Measurements from ENCODE around the gene PCBP3. TPM values are rescaled to one million over a fixed set of nuclear protein-coding genes. Genes with fewer than 3 reads are reported as not detected.

Gene PCBP3
- total and polyA plus RNA-seq, 8 donors, result 0.83 to 4.3 (median 1.7) TPM

DNA sequence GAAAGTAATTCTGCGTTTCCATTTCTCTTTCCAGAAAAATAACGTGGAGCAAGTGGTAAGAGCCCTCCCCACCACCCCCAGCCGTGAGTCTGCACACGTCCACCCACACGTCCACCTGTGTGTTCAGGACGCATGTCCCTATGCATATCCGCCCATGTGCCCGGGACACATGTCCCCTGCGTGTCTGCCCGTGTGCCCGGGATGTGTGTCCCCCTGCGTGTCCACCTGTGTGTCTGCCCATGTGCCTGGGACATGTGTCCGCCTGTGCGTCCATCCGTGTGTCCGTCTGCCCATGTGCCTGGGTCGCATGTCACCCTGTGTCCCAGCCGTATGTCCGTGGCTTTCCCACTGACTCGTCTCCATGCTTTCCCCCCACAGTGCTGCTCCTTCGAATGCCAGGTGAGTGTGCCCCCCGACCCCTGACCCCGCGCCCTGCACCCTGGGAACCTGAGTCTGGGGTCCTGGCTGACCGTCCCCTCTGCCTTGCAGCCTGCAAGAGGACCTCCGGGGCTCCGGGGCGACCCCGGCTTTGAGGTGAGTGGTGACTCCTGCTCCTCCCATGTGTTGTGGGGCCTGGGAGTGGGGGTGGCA, 343.7 kb downstream of the PCBP3 start:
- intact Hi-C loops (cut with DNase I), result no loop called here
- DNase-seq (peak in 3 of 6 donors; percentile 25 to 80 (median 52)), FAIRE-seq (no peak), ATAC-seq (no peak)
- H3K27ac ChIP-seq, result no peak overlapping the region
- no peaks in the 10 kb centered on the region for H3K36me3 ChIP-seq
- H3K4me1 ChIP-seq, result peaks cover 0 to 5% (median 0%) of the 10 kb centered on the region in 3 donors
- TF ChIP-seq, protein P1, sequence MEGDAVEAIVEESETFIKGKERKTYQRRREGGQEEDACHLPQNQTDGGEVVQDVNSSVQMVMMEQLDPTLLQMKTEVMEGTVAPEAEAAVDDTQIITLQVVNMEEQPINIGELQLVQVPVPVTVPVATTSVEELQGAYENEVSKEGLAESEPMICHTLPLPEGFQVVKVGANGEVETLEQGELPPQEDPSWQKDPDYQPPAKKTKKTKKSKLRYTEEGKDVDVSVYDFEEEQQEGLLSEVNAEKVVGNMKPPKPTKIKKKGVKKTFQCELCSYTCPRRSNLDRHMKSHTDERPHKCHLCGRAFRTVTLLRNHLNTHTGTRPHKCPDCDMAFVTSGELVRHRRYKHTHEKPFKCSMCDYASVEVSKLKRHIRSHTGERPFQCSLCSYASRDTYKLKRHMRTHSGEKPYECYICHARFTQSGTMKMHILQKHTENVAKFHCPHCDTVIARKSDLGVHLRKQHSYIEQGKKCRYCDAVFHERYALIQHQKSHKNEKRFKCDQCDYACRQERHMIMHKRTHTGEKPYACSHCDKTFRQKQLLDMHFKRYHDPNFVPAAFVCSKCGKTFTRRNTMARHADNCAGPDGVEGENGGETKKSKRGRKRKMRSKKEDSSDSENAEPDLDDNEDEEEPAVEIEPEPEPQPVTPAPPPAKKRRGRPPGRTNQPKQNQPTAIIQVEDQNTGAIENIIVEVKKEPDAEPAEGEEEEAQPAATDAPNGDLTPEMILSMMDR (IDR thresholded peaks at IDR 0.05), result no peak
- no peaks in the 10 kb centered on the region for H3K27me3 ChIP-seq
- H3K4me3 ChIP-seq, result no peak overlapping the region
- H3K9me3 ChIP-seq, result no peaks in the 10 kb centered on the region
- 92 to 93% methylated on average over 29 of the region's 29 CpGs for WGBS, 2 donors

DNA sequence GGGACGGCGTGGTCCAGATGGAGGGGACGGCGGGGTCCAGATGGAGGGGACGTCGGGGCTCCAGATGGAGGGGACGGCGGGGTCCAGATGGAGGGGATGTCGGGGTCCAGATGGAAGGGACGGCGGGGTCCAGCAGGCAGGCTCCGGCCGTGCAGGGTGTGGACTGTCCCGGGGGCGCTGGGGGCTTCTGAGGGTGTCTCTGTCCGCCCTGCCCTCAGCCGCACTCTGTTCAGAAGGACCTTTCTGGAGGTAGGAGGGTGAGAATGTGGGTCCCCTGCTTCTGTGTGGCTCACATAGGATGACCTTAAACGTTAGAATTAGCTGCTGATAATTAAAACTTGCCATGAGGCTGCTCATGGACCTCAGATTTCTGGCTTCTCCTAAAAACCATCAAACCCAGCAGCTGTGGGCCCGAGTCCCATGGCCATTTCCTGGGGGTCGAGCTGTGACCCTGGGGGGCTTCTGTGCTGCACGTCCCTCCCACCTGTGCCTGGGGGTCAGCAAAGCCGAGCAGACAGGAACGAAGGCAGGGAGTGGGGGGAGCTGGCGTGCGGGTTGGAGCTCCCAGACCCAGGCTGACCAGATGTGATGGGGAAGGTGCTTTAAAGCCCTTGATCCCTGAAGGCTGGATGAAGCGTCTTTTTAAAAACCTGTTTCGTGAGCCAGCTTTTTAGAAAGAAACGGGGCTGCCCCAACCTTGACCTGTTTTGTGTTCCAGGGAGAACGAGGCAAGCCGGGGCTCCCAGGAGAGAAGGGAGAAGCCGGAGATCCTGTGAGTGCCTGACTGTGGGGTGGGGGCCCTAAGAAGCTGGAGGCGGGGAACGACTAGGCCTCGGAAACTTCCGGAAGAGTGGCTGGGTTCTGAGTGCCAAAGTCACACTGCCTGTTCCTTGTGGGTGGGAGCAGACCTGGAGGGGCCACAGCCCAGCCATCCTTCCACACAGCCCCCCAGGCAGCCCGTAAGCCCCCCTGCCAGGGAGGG, 345.1 kb downstream of the PCBP3 start:
- intact Hi-C loops (cut with DNase I), result no loop called here
- ATAC-seq (no peak), FAIRE-seq (no peak), DNase-seq (peak in 3 of 6 donors; percentile 24 to 50 (median 38))
- TF ChIP-seq, protein P1 (IDR thresholded peaks at IDR 0.05), result no peak
- no peak overlapping the region for H3K27ac ChIP-seq
- no peaks in the 10 kb centered on the region for H3K27me3 ChIP-seq
- no peaks in the 10 kb centered on the region for H3K36me3 ChIP-seq
- H3K4me3 ChIP-seq, result no peak overlapping the region
- H3K9me3 ChIP-seq, result no peaks in the 10 kb centered on the region
- WGBS, 2 donors, result 86 to 87% methylated on average over 35 to 36 of the region's 36 CpGs
- no peaks in the 10 kb centered on the region for H3K4me1 ChIP-seq

DNA sequence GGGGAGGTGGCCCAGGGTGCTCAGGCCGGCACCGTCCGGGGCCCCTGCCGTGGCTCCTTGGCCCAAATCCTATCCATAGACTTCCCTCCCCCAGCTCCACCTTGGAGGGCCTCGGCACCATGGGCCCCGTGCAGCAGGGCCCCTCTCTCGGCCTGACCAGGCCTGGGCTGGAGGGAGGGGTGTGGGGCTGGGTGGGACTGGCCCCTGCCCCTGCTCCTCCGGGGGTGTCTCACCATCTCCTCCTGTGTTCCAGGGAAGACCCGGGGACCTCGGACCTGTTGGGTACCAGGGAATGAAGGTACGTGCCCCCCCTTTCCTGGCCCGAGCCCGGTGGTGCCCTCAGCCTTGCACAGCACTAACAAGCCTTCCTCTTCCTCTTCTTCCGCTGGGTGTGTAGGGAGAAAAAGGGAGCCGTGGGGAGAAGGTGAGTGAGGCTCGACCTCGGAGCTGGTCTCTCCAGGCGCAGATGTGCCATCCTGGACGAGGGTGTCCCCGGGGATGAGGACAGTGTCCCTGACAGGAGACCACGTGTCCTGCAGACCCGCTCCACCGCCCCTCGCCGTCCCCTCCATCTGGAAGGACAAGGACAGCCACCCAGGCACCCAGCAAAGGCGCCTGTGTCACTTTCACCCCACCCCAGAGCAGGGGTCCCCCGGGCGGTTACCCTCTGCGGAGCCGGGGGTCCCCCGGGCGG, 346.0 kb downstream of the PCBP3 start:
- Histone ChIP-seq H3K27me3 (no peaks in the 10 kb centered on the region), H3K36me3 (no peaks in the 10 kb centered on the region), H3K4me3 (no peak overlapping the region), H3K4me1 (no peaks in the 10 kb centered on the region), H3K27ac (no peak overlapping the region), H3K9me3 (no peaks in the 10 kb centered on the region)
- TF ChIP-seq, protein P1 (IDR thresholded peaks at IDR 0.05), result no peak
- ATAC-seq, result no peak
- peak in 5 of 6 donors; percentile 1 to 75 (median 19) for DNase-seq
- intact Hi-C loops (cut with DNase I), result no loop called here
- FAIRE-seq, result no peak
- 93 to 94% methylated on average over 24 to 32 of the region's 32 CpGs for WGBS, 2 donors

DNA sequence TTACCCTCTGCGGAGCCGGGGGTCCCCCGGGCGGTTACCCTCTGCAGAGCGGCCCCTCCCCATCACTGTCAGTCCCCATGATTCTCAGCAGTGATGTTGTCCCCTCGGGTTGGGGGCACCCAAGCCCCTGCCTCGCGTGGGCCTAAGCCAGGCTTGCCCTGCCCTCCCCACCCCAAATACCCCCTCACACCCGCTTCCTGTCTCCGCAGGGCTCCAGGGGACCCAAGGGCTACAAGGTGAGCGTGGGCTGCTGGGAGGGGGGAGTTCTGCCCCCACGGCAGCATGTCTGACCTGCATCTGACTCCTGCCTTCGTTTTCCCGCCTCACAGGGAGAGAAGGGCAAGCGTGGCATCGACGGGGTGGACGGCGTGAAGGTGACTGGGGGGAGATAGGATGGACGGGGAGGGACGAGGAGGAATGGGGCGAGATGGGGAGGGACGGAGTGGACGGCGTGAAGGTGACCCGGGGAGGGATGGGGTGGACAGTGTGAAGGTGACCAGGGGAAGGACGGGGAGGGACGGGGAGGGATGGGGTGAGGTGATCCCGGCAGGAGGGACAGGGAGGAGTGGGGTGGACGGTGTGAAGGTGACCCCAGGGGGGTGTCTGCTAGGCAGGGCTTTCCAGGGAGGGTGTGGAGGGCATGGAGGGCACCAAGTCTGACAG, 346.7 kb downstream of the PCBP3 start:
- FAIRE-seq (no peak), DNase-seq (peak in 2 of 6 donors; percentile 15 to 54), ATAC-seq (no peak)
- H3K4me3 ChIP-seq, result no peak overlapping the region
- intact Hi-C loops (cut with DNase I), result no loop called here
- H3K9me3 ChIP-seq, result no peaks in the 10 kb centered on the region
- no peaks in the 10 kb centered on the region for H3K36me3 ChIP-seq
- WGBS, 2 donors, result 87 to 89% methylated on average over 30 of the region's 30 CpGs
- H3K27ac ChIP-seq, result no peak overlapping the region
- no peaks in the 10 kb centered on the region for H3K27me3 ChIP-seq
- H3K4me1 ChIP-seq, result no peaks in the 10 kb centered on the region
- TF ChIP-seq, protein P1 (IDR thresholded peaks at IDR 0.05), result no peak

Measured in pancreas (tissue), 10 donors.